H1 (cell line): ENCODE data around the gene PAQR7. TPM values are rescaled to one million over a fixed set of nuclear protein-coding genes. Genes with fewer than 3 reads are reported as not detected.

Source experiments
- EZH2 ChIP-seq: fragments of 200-600 bp; sonication (generic); IDR thresholded peaks from 2 replicates; pipeline ENCODE4 v1.7.1; 2012; ENCODE audit warnings: low read depth, mild to moderate bottlenecking, moderate library complexity, low read length, inconsistent platforms; ENCODE audit not compliant: severe bottlenecking
- polyA plus RNA-seq, 7 experiments: library from polyadenylated mRNA; depleted of rRNA in 3 of 7; stranded (reverse) in 5 of 7; unstranded in 2 of 7; fragments of >200 nt in 5 of 7; fragments of 200-250 nt in 2 of 7; gene quantifications; 1 replicate in 5 of 7; 2 replicates in 1 of 7; 4 replicates in 1 of 7; pipeline versions ENCODE4 v1.2.1 to v1.2.3, GENCODE V29; 2011 to 2013; ENCODE audit warnings: missing spikeins in 2 of 7, mixed read lengths in 2 of 7
- total RNA-seq: library from RNA; stranded (reverse); fragmentation: NEBNext Ultra II Directional; extraction: Animal tissue kit (Norgen Biotek cat#: 25700); gene quantifications from 2 replicates; pipeline ENCODE4 v1.2.1, GENCODE V29; 2021

PAQR7 gene
- total and polyA plus RNA-seq, 2 of the 8 experiments (the other 6 are each of a cell fraction or from before 2014, with no cell fraction given) = 7.3 to 7.4 TPM

DNA sequence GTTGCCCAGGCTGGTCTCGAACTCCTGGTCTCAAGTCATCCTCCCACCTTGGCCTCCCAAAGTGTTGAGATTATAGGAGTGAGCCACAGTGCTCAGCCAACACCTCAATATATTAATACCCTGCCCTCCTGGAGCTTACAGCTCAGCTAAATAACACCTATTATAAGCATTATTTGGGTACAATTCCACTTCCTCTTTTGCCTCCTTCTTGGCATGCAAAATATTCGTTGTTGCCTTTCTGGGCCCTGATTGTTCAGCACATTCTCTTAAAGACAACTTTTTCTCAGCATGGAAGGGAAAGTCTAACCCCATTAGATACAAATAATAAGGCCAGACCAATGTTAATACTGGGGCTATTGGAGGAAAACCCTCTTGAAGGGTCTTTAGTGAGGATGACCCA is 2.8 kb downstream of the PAQR7 start (continued):
- no peak for TF ChIP-seq EZH2
